ENCODE results near the gene RPS8.

DNA sequence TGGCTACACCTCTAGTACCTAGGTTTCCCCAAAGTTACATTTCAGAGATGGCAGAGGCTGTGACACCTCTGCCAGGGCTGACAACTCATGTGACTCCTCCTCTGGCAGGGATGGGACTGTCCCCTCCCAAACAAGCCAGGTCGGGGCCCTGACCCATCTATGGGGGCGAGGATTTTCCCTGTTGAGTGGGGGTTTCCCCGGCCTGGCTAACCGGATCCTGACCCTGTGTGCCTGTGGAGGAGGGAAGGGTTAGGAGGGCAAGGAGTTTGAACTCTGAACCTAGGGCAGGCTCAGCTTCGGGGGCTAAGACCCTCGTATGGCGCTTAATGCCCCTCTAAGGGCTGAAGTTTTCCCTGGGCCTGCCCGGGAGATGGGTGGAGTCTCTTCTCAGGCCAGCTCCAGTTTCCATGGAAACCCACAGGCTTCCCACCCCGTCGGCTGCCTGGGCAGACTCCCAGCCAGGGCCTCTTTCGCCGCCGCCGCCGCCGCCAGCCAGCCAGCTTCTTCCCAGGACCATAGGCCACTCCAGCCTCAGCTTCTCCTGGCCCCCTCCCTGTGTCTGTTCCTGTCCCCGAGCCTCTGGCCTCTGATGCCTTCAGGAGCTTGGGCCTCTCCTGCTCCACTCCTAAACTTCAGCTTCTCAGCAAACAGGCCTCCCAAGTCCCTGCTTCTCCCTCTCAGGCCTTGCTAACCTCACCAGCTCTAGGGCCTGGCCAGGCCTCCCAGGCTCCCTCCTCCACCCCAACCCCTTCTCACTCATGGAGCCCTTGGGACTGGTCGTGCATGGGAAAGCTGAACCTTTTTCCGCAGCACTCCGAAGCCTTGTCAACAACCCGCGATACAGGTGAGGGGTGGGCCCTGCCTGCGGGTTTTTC lies 33.0 kb downstream of the RPS8 start, which contains the start of gene BTBD19:
- TF ChIP-seq, protein P1, sequence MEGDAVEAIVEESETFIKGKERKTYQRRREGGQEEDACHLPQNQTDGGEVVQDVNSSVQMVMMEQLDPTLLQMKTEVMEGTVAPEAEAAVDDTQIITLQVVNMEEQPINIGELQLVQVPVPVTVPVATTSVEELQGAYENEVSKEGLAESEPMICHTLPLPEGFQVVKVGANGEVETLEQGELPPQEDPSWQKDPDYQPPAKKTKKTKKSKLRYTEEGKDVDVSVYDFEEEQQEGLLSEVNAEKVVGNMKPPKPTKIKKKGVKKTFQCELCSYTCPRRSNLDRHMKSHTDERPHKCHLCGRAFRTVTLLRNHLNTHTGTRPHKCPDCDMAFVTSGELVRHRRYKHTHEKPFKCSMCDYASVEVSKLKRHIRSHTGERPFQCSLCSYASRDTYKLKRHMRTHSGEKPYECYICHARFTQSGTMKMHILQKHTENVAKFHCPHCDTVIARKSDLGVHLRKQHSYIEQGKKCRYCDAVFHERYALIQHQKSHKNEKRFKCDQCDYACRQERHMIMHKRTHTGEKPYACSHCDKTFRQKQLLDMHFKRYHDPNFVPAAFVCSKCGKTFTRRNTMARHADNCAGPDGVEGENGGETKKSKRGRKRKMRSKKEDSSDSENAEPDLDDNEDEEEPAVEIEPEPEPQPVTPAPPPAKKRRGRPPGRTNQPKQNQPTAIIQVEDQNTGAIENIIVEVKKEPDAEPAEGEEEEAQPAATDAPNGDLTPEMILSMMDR (IDR thresholded peaks at IDR 0.05; ENCODE audit: insufficient read depth, low read length, poor library complexity, severe bottlenecking) = no peak
- no peak for TF ChIP-seq EZH2phosphoT487 (conservative IDR thresholded peaks at IDR 0.05; ENCODE audit: low read length)

Data from SU-DHL-6 (cell line).